ENCODE results near the gene PGAM5. TPM values are rescaled to one million over a fixed set of nuclear protein-coding genes. Genes with fewer than 3 reads are reported as not detected.
"Not testable (repeated sequence)": the region's sequence is repeated elsewhere in the genome, so short reads cannot be mapped to it uniquely, and the experiment has no call there.

Gene PGAM5
- total RNA-seq, 2 donors from 2014 or later = 15.0 to 39.2 TPM

- Histone ChIP-seq H3K4me3 (no peak overlapping the region), H3K9me3 (no peaks in the 10 kb centered on the region), H3K4me1 (no peaks in the 10 kb centered on the region), H3K36me3 (replicated peaks in 1 of 2; ENCODE audit: insufficient read depth in 1 of 2, low read depth in 2 of 2) (peaks cover 5 to 49% of the 10 kb centered on the region in 2 donors), H3K27me3 (no peaks in the 10 kb centered on the region), H3K27ac (no peak overlapping the region)
- ATAC-seq (no peak), DNase-seq (no peak)
- no peak for TF ChIP-seq POLR2A (IDR thresholded peaks at IDR 0.05)
- TF ChIP-seq CTCF (IDR thresholded peaks at IDR 0.05) = no peak
- intact Hi-C loops (cut with DNase I) = no loop called here
- WGBS, 2 donors = 79 to 87% methylated on average over 2 to 3 of the region's 3 CpGs
These were observed 36.0 kb downstream of the PGAM5 start for GRCh38 chr12:132746613-132747012.

DNA sequence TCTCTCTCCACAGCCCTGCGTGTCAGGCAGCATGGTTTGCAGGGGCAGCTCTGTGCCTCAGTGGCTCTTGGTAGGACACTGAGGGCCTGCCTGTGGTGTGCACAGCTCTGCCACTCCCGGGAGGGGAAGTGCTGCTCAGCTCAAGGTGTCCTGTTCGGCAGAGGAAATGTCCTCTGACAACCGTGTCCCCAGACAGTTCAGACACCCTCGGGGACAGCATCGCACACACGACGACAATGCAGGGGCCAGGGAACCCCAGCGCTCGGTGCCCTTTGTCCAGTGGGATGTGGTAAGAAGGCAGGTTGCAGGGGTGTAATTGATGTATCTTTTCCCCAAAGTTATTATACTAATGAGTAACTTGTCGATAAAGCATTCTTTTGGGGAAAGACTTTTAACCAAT, 36.8 kb downstream of the PGAM5 start:
- H3K27me3 ChIP-seq = no peaks in the 10 kb centered on the region
- H3K36me3 ChIP-seq (replicated peaks in 1 of 2; ENCODE audit: insufficient read depth in 1 of 2, low read depth in 2 of 2) = peaks cover 5 to 44% of the 10 kb centered on the region in 2 donors
- intact Hi-C loops (cut with DNase I) = no loop called here
- H3K27ac ChIP-seq = no peak overlapping the region
- H3K4me3 ChIP-seq = no peak overlapping the region
- ATAC-seq = no peak
- DNase-seq = no peak
- H3K9me3 ChIP-seq = no peaks in the 10 kb centered on the region
- no peaks in the 10 kb centered on the region for H3K4me1 ChIP-seq
- TF ChIP-seq CTCF (IDR thresholded peaks at IDR 0.05) = no peak
- no peak for TF ChIP-seq POLR2A (IDR thresholded peaks at IDR 0.05)
- WGBS, 2 donors = 90 to 96% methylated on average over 11 of the region's 11 CpGs

GRCh38 chr12:132747896-132748295, 37.3 kb downstream of the PGAM5 start:
- intact Hi-C loops (cut with DNase I) = no loop called here
- H3K4me3 ChIP-seq = no peak overlapping the region
- no peaks in the 10 kb centered on the region for H3K9me3 ChIP-seq
- WGBS, 2 donors = 93% methylated on average over 14 to 22 of the region's 22 CpGs
- ATAC-seq = no peak
- DNase-seq = no peak
- TF ChIP-seq CTCF (IDR thresholded peaks at IDR 0.05) (no peak), POLR2A (IDR thresholded peaks at IDR 0.05) (no peak)
- H3K27ac ChIP-seq = no peak overlapping the region
- peaks cover 5 to 40% of the 10 kb centered on the region in 2 donors for H3K36me3 ChIP-seq (replicated peaks in 1 of 2; ENCODE audit: insufficient read depth in 1 of 2, low read depth in 2 of 2)
- H3K4me1 ChIP-seq = no peaks in the 10 kb centered on the region
- H3K27me3 ChIP-seq = no peaks in the 10 kb centered on the region

DNA sequence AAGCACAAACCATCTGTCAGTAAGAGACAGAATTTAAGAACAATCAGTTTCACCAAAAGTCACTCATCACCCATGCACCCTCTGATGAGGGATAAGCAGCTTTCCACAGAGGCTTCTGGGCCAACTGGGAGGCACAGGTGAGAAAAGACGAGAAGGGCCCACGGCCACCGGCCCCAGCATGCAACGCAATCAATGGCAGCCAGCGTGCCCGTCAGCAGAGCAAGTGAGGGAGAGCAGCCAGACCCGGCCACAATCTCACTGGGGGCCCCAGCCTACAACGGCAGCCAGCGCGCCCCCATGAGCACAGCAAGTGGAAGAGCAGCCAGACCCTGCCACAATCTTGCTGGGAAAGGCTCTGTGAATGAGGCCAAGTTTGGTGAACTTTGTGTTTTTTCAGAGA, 37.7 kb downstream of the PGAM5 start:
- intact Hi-C loops (cut with DNase I) = no loop called here
- Histone ChIP-seq H3K4me1 (no peaks in the 10 kb centered on the region), H3K36me3 (replicated peaks in 1 of 2; ENCODE audit: insufficient read depth in 1 of 2, low read depth in 2 of 2) (peaks cover 5 to 38% of the 10 kb centered on the region in 2 donors), H3K4me3 (no peak overlapping the region), H3K27ac (no peak overlapping the region), H3K27me3 (no peaks in the 10 kb centered on the region), H3K9me3 (no peaks in the 10 kb centered on the region)
- no peak for DNase-seq
- no peak for ATAC-seq
- WGBS, 2 donors = 98 to 100% methylated on average over 9 to 10 of the region's 10 CpGs
- TF ChIP-seq POLR2A (IDR thresholded peaks at IDR 0.05) (no peak), CTCF (IDR thresholded peaks at IDR 0.05) (no peak)

GRCh38 chr12:132753670-132754069, 43.0 kb downstream of the PGAM5 start:
- H3K4me1 ChIP-seq; intact Hi-C loops (cut with DNase I); H3K4me3 ChIP-seq; ATAC-seq; H3K27ac ChIP-seq; H3K27me3 ChIP-seq; H3K9me3 ChIP-seq; DNase-seq: not testable (repeated sequence)
- 93 to 94% methylated on average over 7 of the region's 7 CpGs for WGBS, 2 donors
- peaks cover 0 to 12% of the 10 kb centered on the region in 2 donors for H3K36me3 ChIP-seq (replicated peaks in 1 of 2; ENCODE audit: insufficient read depth in 1 of 2, low read depth in 2 of 2)
